Astrocyte of the spinal cord (primary cell): ENCODE data around the gene KCNMB2.

Source experiments
- DNase-seq: peaks from one replicate; pipeline ENCODE4 v3.0.0; 2011; ENCODE audit warnings: low read depth, low spot score
- H3K4me3 ChIP-seq: 2 replicates; pipeline ENCODE4 v1.5.1; 2011; ENCODE audit warnings: low read depth, mild to moderate bottlenecking, low read length, moderate library complexity
- in situ Hi-C: cut with HindIII; loops from 2 replicates; pipeline ENCODE4 v1.10.0; 2017; ENCODE audit warnings: low sequenced_read_pairs
- TF ChIP-seq, protein P1 (sequence below): IDR thresholded peaks from 2 replicates; pipeline ENCODE4 v1.5.1; 2012; ENCODE audit warnings: low read depth, mild to moderate bottlenecking, low read length, inconsistent platforms

The KCNMB2 gene

GRCh38 chr3:178875157-178875556, 338.9 kb downstream of the KCNMB2 start:
- DNase-seq, result no peak
- TF ChIP-seq, protein P1, sequence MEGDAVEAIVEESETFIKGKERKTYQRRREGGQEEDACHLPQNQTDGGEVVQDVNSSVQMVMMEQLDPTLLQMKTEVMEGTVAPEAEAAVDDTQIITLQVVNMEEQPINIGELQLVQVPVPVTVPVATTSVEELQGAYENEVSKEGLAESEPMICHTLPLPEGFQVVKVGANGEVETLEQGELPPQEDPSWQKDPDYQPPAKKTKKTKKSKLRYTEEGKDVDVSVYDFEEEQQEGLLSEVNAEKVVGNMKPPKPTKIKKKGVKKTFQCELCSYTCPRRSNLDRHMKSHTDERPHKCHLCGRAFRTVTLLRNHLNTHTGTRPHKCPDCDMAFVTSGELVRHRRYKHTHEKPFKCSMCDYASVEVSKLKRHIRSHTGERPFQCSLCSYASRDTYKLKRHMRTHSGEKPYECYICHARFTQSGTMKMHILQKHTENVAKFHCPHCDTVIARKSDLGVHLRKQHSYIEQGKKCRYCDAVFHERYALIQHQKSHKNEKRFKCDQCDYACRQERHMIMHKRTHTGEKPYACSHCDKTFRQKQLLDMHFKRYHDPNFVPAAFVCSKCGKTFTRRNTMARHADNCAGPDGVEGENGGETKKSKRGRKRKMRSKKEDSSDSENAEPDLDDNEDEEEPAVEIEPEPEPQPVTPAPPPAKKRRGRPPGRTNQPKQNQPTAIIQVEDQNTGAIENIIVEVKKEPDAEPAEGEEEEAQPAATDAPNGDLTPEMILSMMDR, result no peak
- H3K4me3 ChIP-seq, result no peak overlapping the region
- in situ Hi-C loops, result no loop called here

DNA sequence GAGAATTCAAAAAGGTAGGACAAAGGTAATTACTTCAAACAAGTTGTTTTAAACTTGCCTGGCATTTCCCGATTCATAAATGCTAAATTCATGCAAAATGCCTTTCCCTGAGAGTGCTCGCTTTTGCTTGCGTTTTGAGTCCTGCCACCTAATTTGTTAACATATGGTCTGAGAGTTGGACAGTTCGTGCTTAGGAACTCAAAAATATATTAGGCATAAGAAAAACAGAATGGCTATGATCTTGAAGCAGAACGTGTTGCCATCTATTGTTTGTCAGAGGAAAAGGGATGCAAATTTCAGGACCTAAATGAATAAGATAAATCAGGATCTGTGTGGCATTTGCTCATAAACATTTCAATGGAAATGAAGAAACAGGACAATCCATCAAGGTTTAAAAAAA, 339.6 kb downstream of the KCNMB2 start:
- in situ Hi-C loops, result no loop called here
- TF ChIP-seq, protein P1, result no peak
- DNase-seq, result no peak

DNA sequence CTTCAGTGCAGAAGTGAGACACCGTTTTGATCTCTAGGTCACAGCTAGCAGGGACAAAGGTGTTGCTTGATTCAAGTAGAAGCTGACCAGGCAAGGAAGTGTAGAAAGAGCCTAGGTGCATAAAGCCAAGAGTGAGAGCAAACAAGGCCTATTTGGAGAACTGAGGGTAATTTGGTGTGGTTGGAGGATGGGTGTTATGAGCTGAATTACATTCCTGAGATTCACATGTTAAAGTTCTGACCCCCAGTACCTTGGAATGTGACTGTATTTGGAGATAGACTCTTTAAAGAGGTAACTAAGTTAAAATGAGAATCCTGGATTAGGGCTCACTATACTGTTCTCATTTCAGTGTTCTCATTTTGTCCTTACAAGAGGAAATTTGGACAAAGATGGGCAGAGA, 344.0 kb downstream of the KCNMB2 start:
- H3K4me3 ChIP-seq, result no peak overlapping the region
- in situ Hi-C loops, result no loop called here
- TF ChIP-seq, protein P1, result no peak
- no peak for DNase-seq

More for the DNA sequence above, 339.6 kb downstream of the KCNMB2 start:
- H3K4me3 ChIP-seq, result no peak overlapping the region
